Urothelium cell line (cell line): ENCODE measurements around the gene IER5L.
"Not testable (repeated sequence)": the region's sequence is repeated elsewhere in the genome, so short reads cannot be mapped to it uniquely, and the experiment has no call there.

Experiments
- DNase-seq: peaks from one replicate; pipeline ENCODE4 v3.0.0; 2011; ENCODE audit warnings: low spot score, mixed read lengths
- FAIRE-seq: peaks from 2 replicates; lab custom pipeline; 2011; peaks lifted over from hg19 to GRCh38; lab: Jason Lieb, UNC

The IER5L gene

GRCh38 chr9:129163198-129163670 lies 14.8 kb downstream of the IER5L start:
- not testable (repeated sequence) for FAIRE-seq, DNase-seq

- FAIRE-seq (no peak), DNase-seq (no peak)
Measured at GRCh38 chr9:129162497-129163197, 15.4 kb downstream of the IER5L start.

GRCh38 chr9:129161534-129161837 lies 16.6 kb downstream of the IER5L start:
- no peak for DNase-seq
- no peak for FAIRE-seq

GRCh38 chr9:129160712-129161533 lies 17.1 kb downstream of the IER5L start:
- FAIRE-seq (no peak), DNase-seq (no peak)

- no peak for DNase-seq
- no peak for FAIRE-seq
Measured at GRCh38 chr9:129156163-129156562, 21.9 kb downstream of the IER5L start.

- FAIRE-seq (no peak), DNase-seq (no peak)
Measured at GRCh38 chr9:129154866-129155477, 23.1 kb downstream of the IER5L start.

GRCh38 chr9:129151469-129151868 lies 26.6 kb downstream of the IER5L start:
- DNase-seq (no peak), FAIRE-seq (no peak)

- DNase-seq (no peak), FAIRE-seq (no peak)
Measured at GRCh38 chr9:129150672-129151211, 27.3 kb downstream of the IER5L start.

- DNase-seq (no peak), FAIRE-seq (no peak)
Measured at GRCh38 chr9:129150122-129150521, 27.9 kb downstream of the IER5L start.

GRCh38 chr9:129149442-129149841 lies 28.6 kb downstream of the IER5L start:
- DNase-seq, result no peak
- FAIRE-seq, result no peak

GRCh38 chr9:129148463-129149204 lies 29.4 kb downstream of the IER5L start:
- no peak for FAIRE-seq
- no peak for DNase-seq

GRCh38 chr9:129146441-129146941 lies 31.6 kb downstream of the IER5L start:
- DNase-seq, result no peak
- no peak for FAIRE-seq

GRCh38 chr9:129145841-129146292 lies 32.2 kb downstream of the IER5L start:
- DNase-seq (peak; percentile 63), FAIRE-seq (no peak)

- DNase-seq (no peak), FAIRE-seq (no peak)
Measured at GRCh38 chr9:129145316-129145715, 32.7 kb downstream of the IER5L start.

- FAIRE-seq, result no peak
- peak; percentile 86 for DNase-seq
Measured at GRCh38 chr9:129143031-129143927, 34.8 kb downstream of the IER5L start.

- no peak for FAIRE-seq
- no peak for DNase-seq
Measured at GRCh38 chr9:129142138-129142935, 35.7 kb downstream of the IER5L start.

GRCh38 chr9:129141066-129142041 lies 36.7 kb downstream of the IER5L start:
- DNase-seq (peak; percentile 45), FAIRE-seq (no peak)
